Measurements from ENCODE around the gene VWA5B2. TPM values are rescaled to one million over a fixed set of nuclear protein-coding genes. Genes with fewer than 3 reads are reported as not detected.

VWA5B2 gene
- total and polyA plus RNA-seq, 2 experiments from 2014 or later, result 0.66 TPM; not detected in 1

GRCh38 chr3:184234671-184235380 is 5.4 kb downstream of the VWA5B2 start:
- peaks cover 11% of the 10 kb centered on the region for H3K4me1 Mint-ChIP-seq
- Histone ChIP-seq H4K20me1 (replicated peaks; ENCODE audit: insufficient read depth) (0 out of 2 replicates have a peak, but pooled peaks cover 6% of the 10 kb centered on the region), H3F3A (replicated peaks; ENCODE audit: low read depth) (no peaks in the 10 kb centered on the region), H3K9me2 (ENCODE audit: insufficient read depth) (no peaks in the 10 kb centered on the region), H3K36me3 (ENCODE audit: insufficient read depth) (no peaks in the 10 kb centered on the region), H3K27me3 (ENCODE audit: insufficient read depth) (peaks cover 46% of the 10 kb centered on the region), H3K4me3 (no peak overlapping the region), H3K79me2 (replicated peaks; ENCODE audit: insufficient read depth) (no peaks in the 10 kb centered on the region), H3K4me1 (ENCODE audit: insufficient read depth) (no peaks in the 10 kb centered on the region), H2AFZ (no peak overlapping the region), H3K4me2 (no peak overlapping the region), H3K27ac (ENCODE audit: low read depth) (no peak overlapping the region)
- H3K27ac Mint-ChIP-seq, result no peak overlapping the region
- TF ChIP-seq JUNB (IDR thresholded peaks at IDR 0.05; ENCODE audit: unreplicated experiment), result no peak
- no peak for TF ChIP-seq POLR2AphosphoS5 (IDR thresholded peaks at IDR 0.05; ENCODE audit: low read depth)
- no peak for TF ChIP-seq NANOG (IDR thresholded peaks at IDR 0.05; ENCODE audit: borderline replicate concordance)
- TF ChIP-seq ETS1 (IDR thresholded peaks at IDR 0.05), result no peak
- no peak for TF ChIP-seq ZNF114 (CRISPR knock-in tag; IDR thresholded peaks at IDR 0.05)
- no peak for TF ChIP-seq ZNF331 (CRISPR knock-in tag; IDR thresholded peaks at IDR 0.05; ENCODE audit: low read depth)
- TF ChIP-seq EZH2phosphoT487 (IDR thresholded peaks at IDR 0.05; ENCODE audit: unreplicated experiment), result no peak
- TF ChIP-seq EZH2 (IDR thresholded peaks at IDR 0.05; ENCODE audit: low read depth, unreplicated experiment), result no peak
- TF ChIP-seq REST (IDR thresholded peaks at IDR 0.05; ENCODE audit: unreplicated experiment), result no peak
- TF ChIP-seq CREB1 (CRISPR knock-in tag; IDR thresholded peaks at IDR 0.05; ENCODE audit: low read depth), result no peak
- no peak for TF ChIP-seq CTCF (conservative IDR thresholded peaks at IDR 0.05; ENCODE audit: low read depth in 2 of 2)
- no peak for TF ChIP-seq STAT1 (IDR thresholded peaks at IDR 0.05; ENCODE audit: unreplicated experiment)
- no peak for TF ChIP-seq ZNF462 (CRISPR knock-in tag; IDR thresholded peaks at IDR 0.05)
- ATAC-seq (no peak), DNase-seq (ENCODE audit: low spot score) (no peak)
- no peaks in the 10 kb centered on the region; the same call in 2 of the 3 replicates for H3K9me3 Mint-ChIP-seq
- H3K4me3 Mint-ChIP-seq, result no peak overlapping the region
- H3K27me3 Mint-ChIP-seq (ENCODE audit: insufficient read depth, low read depth, poor library complexity), result peaks cover 40% of the 10 kb centered on the region
- H3K36me3 Mint-ChIP-seq (ENCODE audit: low read depth), result no peaks in the 10 kb centered on the region; the same call in 2 of the 3 replicates
